NCI-H69 (cell line): ENCODE data around the gene SPAG7.

ENCODE experiments used
- DNase-seq: peaks from one replicate; lab custom pipeline; 2025; lab: John Stamatoyannopoulos, UW

The SPAG7 gene

GRCh38 chr17:4950075-4950745 is 17.4 kb downstream of the SPAG7 start:
- DNase-seq = no peak

GRCh38 chr17:4949321-4950074 is 18.1 kb downstream of the SPAG7 start:
- DNase-seq = peak; percentile 81

GRCh38 chr17:4948931-4949320 is 18.7 kb downstream of the SPAG7 start:
- DNase-seq = peak; percentile 91

DNA sequence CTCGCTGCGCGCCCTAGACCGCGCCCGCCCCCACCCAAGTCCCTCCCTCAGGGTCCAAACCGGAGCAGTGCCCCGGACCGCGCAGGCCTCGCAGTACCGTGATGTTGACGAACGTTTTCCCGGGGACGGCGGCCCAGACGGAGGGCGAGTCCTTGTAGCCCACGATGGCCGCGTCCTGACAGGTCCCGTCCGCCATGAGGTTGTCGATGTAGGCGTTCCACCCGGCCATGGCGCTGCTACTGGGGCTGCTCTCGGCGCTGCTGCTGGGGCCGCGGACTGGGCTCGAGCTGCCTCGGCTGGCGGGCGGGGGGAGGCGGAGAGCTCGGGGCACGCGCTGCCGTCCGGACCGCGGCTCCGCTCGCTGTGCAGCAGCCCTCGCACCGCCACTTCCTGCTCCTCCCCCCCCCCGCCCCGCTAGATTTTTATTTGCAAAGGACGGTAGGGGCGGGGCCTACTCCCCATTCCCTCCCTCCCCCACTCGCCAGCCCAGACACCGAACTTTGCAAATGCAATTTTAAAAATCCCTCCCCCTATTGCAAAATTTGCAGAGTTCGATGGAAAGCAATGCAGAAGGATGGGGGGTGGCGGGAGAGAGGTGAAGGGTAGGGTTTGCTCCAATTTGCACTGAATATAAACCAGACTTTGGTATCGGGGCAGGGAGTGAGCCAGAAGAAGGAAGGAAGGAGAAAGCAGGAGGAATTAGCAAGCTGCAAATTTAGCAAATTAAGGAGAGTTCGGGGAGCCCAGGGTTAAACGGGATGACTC is 19.3 kb downstream of the SPAG7 start, which contains the start of gene PFN1:
TSS of gene PFN1 (minus strand) at position 365 of the 765 bp plus-strand sequence. CDS start at position 229, 136 bp downstream.
- peak; percentile 86 for DNase-seq

GRCh38 chr17:4947411-4948165 is 20.0 kb downstream of the SPAG7 start:
- peak; percentile 61 for DNase-seq

DNA sequence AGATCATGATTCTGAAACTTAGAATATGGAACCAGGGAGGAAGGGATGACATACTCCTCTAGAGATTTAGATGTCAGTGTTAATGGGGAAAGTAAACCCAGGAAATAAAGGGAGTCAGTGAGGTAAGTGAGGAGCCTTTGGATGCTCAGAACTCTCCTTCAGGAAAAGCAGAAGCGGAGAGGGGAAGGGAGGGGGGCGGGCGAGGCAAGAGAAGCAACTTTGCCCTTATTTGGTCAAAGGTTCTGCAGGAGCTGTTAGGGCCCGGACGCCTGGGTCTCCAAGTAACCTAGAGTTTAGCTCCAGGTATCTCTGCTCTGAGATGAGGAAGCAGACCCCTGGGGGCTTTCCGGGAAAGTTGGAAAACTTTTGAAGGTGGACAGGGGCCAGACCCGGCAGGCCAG is 20.6 kb downstream of the SPAG7 start:
- DNase-seq = no peak

DNA sequence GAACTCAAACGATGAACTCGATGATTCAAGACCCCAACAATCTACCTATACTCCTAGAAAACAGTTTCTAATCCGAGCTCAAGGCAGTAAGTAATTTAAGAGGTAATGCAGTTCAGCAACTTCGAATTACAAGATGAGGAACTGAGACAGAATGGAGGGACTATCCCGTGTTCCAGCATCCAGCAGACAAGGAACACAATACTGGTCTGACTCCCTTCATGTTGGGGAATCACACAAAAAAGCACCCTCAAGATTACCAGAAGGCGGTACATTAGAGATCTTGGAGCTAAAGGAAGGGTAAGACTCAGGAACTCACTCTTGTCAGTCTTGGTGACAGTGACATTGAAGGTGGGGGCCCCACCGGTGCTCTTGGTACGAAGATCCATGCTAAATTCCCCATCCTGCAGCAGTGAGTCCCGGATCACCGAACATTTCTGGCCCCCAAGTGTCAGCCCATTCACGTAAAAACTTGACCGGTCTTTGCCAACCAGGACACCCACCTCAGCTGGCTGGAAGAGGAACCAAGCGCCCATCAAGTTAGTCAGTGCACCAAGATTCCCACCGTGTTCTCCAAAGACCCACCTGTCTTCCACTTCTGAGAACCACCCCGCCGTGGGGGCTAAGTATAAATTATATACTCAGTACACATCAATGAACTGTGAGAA is 21.2 kb downstream of the SPAG7 start:
- no peak for DNase-seq

GRCh38 chr17:4945944-4946280 is 21.7 kb downstream of the SPAG7 start:
- peak; percentile 27 for DNase-seq

GRCh38 chr17:4945176-4945943 is 22.3 kb downstream of the SPAG7 start:
- peak; percentile 47 for DNase-seq

DNA sequence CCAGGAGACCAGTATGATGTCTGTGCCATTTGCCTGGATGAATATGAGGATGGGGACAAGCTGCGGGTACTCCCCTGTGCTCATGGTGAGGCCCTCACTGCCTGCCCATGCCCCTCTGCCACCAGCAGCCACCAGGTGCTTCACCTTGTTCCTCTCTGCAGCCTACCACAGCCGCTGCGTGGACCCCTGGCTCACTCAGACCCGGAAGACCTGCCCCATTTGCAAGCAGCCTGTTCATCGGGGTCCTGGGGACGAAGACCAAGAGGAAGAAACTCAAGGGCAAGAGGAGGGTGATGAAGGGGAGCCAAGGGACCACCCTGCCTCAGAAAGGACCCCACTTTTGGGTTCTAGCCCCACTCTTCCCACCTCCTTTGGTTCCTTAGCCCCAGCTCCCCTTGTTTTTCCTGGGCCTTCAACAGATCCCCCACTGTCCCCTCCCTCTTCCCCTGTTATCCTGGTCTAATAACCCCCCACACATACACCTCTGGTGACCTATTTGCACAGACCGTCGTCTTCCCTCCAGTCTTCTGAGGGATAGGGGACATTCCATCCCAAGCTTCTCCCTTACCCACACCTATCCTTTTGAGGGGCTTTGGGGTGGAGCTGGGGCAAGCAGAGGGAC is 23.0 kb downstream of the SPAG7 start:
- DNase-seq = no peak

GRCh38 chr17:4944163-4944553 is 23.5 kb downstream of the SPAG7 start:
- no peak for DNase-seq

DNA sequence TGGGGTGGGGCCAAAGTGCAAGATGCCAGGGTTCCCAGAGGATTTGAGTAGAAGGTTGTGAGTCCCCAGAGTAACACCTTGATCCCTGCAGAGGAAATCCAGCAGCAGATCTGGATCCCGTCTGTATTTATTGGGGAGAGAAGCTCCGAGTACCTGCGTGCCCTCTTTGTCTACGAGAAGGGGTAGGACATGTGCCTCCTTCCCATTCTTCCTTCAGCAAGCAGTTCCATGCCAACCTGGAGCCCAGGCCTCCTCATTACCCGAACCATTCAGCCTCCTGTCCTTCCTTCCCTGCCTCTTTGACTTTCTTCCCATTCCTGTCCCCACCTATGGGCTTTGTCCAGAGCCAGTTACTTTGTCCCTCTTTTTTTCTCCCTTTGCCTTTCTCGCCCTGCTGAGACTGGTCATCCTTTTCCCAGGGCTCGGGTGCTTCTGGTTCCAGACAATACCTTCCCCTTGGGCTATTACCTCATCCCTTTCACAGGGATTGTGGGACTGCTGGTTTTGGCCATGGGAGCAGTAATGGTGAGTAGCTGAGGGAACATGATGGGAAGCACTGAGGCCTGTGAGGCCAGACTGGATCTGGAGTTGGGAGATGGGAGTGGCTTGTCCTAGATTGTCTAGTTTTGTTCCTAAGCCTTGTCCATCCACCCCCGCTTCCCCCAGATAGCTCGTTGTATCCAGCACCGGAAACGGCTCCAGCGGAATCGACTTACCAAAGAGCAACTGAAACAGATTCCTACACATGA is 24.7 kb downstream of the SPAG7 start:
- DNase-seq = no peak

- DNase-seq = no peak
These were observed 26.4 kb downstream of the SPAG7 start for GRCh38 chr17:4941319-4941610.

DNA sequence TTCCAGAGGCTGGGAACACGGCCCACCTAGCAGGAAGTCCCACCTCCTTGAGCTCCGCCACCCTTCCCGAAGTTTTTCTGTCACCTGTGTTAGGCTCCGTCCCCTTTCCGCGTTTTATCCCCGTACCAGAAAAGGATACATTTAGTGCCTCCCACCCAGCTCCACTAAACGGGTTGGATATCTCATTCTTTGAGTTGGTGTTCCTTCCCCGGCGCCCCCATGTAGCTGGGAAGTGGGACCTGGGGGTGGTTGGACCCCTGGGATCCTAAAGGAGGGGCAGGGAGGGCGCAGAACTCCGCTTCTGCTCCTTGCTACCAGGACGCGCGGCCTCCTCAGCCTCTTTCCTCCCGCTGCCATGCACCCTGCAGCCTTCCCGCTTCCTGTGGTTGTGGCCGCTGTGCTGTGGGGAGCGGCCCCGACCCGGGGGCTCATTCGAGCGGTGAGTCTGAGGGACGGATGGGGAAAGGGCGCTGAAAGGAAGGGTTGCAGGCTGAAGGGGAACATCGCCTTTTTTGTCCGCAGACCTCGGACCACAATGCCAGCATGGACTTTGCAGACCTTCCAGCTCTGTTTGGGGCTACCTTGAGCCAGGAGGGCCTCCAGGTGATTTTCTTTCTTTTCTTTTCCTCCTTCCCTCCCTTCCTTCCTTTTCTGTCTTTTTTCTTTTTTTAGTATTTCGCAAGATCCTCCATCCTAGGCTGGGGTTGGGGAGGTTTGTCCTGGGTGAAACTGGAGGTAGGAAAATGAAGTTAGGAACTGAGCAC is 26.9 kb downstream of the SPAG7 start:
- no peak for DNase-seq

- peak; percentile 97 for DNase-seq
These were observed 27.6 kb downstream of the SPAG7 start, which contains the start of the genes RNF167 and SLC25A11 for GRCh38 chr17:4939796-4940554. TSS of gene RNF167 (plus strand) at chr17:4940268. CDS start at chr17:4940910, 642 bp downstream. TSS of gene SLC25A11 (minus strand) at chr17:4940046. CDS start at chr17:4939910, 136 bp downstream.

GRCh38 chr17:4939546-4939795 is 28.1 kb downstream of the SPAG7 start:
- no peak for DNase-seq

GRCh38 chr17:4938688-4939545 is 28.7 kb downstream of the SPAG7 start:
- peak; percentile 17 for DNase-seq
